Tibial artery (tissue), 4 donors: Measurements from ENCODE around the gene HS6ST2.
"Not testable (repeated sequence)": the region's sequence is repeated elsewhere in the genome, so short reads cannot be mapped to it uniquely, and the experiment has no call there.

ENCODE experiments used
- DNase-seq, 2 donors: peaks; one replicate each; pipeline ENCODE4 v3.0.0-alpha.2; 2019
- H3K27ac ChIP-seq, 2 donors: fragments of 200-600 bp; sonication (generic) in 1 of 2; 1 replicate in 1 of 2; 2 replicates in 1 of 2; pipeline ENCODE4 v1.5.1; 2018 to 2019; ENCODE audit warnings: mild to moderate bottlenecking in 1 of 2
- H3K27me3 ChIP-seq, 2 donors: fragments of 200-600 bp; sonication (generic) in 1 of 2; one replicate each; pipeline versions ENCODE4 v1.5.1 to v1.6.0; 2016 to 2019
- H3K36me3 ChIP-seq, 3 donors: fragments of 200-600 bp; sonication (generic) in 2 of 3; one replicate each; pipeline ENCODE4 v1.5.1; 2016 to 2019; ENCODE audit warnings: mild to moderate bottlenecking in 2 of 3
- H3K4me1 ChIP-seq, 4 donors: fragments of 200-600 bp; sonication (generic) in 2 of 4; 1 replicate in 3 of 4; 2 replicates in 1 of 4; pipeline ENCODE4 v1.5.1; 2016 to 2019
- H3K4me3 ChIP-seq, 2 donors: fragments of 200-600 bp; sonication (generic) in 1 of 2; 1 replicate in 1 of 2; 2 replicates in 1 of 2; pipeline ENCODE4 v1.5.1; 2018 to 2019; ENCODE audit warnings: mild to moderate bottlenecking in 2 of 2
- H3K9me3 ChIP-seq, 3 donors: fragments of 200-600 bp; sonication (generic) in 1 of 3; one replicate each; pipeline ENCODE4 v1.5.1; 2016 to 2019
- intact Hi-C: fragments of 100-400 bp; cut with DNase I; formaldehyde crosslinking; loops from one replicate; pipeline ENCODE4 v1.15.0; 2023; ENCODE audit warnings: low total_unique reads
- TF ChIP-seq, protein P1 (sequence below), 2 experiments: fragments of 200-600 bp in 1 of 2; fragments of 450-650 bp in 1 of 2; IDR thresholded peaks; one replicate each; pipeline ENCODE4 v1.5.1; 2017 to 2019; ENCODE audit warnings: antibody characterized with exemption in 2 of 2, mild to moderate bottlenecking in 1 of 2, moderate library complexity in 1 of 2

Gene HS6ST2

DNA sequence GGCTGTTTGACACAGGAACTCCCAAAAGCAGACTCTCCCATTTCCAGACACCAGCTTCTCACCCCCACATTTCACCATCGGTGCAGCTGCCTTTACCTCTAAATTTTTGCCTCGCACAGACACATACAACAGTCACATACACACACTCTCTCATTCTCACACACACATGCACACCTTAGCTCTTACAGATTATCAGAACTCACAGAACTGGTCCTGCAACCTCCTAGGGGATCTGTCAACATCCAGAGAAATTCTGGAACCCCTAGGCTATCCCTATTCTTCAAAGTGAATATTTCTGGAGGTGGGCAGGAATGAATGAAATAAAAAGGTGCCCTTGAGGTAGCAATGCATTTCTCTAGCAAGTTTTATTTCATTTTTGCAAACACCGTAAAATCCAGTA, 4.1 kb downstream of the HS6ST2 start:
- no peak for DNase-seq
- intact Hi-C loops: no loop called here
- H3K27ac ChIP-seq: no peak overlapping the region
- no peak overlapping the region for H3K4me3 ChIP-seq
- H3K9me3 ChIP-seq: no peaks in the 10 kb centered on the region
- TF ChIP-seq, protein P1, sequence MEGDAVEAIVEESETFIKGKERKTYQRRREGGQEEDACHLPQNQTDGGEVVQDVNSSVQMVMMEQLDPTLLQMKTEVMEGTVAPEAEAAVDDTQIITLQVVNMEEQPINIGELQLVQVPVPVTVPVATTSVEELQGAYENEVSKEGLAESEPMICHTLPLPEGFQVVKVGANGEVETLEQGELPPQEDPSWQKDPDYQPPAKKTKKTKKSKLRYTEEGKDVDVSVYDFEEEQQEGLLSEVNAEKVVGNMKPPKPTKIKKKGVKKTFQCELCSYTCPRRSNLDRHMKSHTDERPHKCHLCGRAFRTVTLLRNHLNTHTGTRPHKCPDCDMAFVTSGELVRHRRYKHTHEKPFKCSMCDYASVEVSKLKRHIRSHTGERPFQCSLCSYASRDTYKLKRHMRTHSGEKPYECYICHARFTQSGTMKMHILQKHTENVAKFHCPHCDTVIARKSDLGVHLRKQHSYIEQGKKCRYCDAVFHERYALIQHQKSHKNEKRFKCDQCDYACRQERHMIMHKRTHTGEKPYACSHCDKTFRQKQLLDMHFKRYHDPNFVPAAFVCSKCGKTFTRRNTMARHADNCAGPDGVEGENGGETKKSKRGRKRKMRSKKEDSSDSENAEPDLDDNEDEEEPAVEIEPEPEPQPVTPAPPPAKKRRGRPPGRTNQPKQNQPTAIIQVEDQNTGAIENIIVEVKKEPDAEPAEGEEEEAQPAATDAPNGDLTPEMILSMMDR (IDR thresholded peaks at IDR 0.05): no peak
- peaks cover 0 to 22% of the 10 kb centered on the region in 2 donors for H3K27me3 ChIP-seq
- H3K36me3 ChIP-seq: no peaks in the 10 kb centered on the region
- peaks cover 0 to 23% (median 10%) of the 10 kb centered on the region in 4 donors for H3K4me1 ChIP-seq

DNA sequence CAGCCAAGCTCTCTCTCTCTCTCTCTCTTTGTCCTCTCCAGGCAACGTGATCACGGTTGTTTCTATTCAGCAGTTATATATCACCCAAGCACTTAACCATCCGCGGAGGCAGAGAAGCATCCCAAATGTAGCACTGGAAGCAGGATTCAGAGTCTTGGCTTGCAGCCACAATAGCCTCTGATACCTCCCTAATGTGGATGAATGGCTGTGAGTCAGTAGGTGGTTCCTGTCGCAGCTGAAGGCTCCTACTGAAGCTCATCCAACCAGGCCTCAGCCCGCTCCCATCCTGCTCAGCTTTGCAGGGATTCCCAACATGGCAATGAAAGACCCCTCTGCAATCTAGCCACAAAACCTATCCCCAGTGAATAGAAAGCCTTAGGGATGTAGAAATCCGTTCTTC, 5.1 kb downstream of the HS6ST2 start:
- Histone ChIP-seq H3K36me3 (no peaks in the 10 kb centered on the region), H3K4me3 (no peak overlapping the region), H3K9me3 (no peaks in the 10 kb centered on the region), H3K27me3 (peaks cover 0 to 12% of the 10 kb centered on the region in 2 donors), H3K27ac (no peak overlapping the region), H3K4me1 (peaks cover 0 to 21% (median 10%) of the 10 kb centered on the region in 4 donors)
- intact Hi-C loops: no loop called here
- DNase-seq: no peak
- TF ChIP-seq, protein P1 (IDR thresholded peaks at IDR 0.05): no peak

DNA sequence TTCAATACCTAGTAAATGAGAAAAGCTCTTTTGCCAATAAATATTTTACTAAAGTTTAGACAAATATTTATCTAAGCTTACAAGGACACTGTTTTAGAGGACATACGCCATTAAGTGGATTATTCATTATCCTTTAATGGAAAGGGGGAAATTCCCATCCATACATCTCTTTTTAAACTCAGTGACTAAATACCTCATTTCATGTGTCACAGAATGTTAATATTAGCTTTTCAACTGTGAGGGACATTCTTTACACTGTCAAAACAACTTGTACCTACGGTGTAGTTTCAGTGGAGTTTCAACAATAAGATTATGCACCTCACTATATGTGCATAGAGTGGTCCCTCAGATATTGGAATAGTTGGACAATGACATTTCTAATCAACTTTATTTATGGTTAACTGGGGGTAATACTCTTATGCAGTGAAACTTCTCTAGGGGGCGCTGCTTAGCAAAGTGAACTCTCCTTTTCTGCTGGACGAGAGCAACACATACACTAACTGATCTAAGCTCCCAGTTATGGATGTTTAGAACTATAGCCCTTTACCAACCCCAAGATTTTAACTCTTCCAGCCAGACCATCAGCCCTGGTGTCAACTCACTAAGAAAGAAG, 9.7 kb downstream of the HS6ST2 start:
- H3K4me1 ChIP-seq: no peaks in the 10 kb centered on the region
- H3K9me3 ChIP-seq: no peaks in the 10 kb centered on the region
- H3K27ac ChIP-seq: no peak overlapping the region
- intact Hi-C loops: no loop called here
- H3K4me3 ChIP-seq: no peak overlapping the region
- DNase-seq: no peak
- TF ChIP-seq, protein P1 (IDR thresholded peaks at IDR 0.05): no peak
- no peaks in the 10 kb centered on the region for H3K36me3 ChIP-seq
- H3K27me3 ChIP-seq: no peaks in the 10 kb centered on the region

DNA sequence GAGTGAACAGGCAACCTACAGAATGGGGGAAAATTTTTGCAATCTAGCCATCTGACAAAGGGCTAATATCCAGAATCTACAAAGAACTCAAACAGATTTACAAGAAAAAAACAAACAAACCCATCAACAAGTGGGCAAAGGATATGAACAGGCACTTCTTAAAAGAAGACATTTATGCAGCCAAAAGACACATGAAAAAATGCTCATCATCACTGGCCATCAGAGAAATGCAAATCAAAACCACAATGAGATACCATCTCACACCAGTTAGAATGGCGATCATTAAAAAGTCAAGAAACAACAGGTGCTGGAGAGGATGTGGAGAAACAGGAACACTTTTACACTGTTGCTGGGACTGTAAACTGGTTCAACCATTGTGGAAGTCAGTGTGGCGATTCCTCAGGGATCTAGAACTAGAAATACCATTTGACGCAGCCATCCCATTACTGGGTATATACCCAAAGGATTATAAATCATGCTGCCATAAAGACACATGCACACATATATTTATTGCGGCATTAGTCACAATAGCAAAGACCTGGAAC, 13.3 kb downstream of the HS6ST2 start:
- H3K27me3 ChIP-seq, H3K4me1 ChIP-seq, H3K4me3 ChIP-seq, H3K27ac ChIP-seq, intact Hi-C loops, DNase-seq, H3K9me3 ChIP-seq, H3K36me3 ChIP-seq: not testable (repeated sequence)

DNA sequence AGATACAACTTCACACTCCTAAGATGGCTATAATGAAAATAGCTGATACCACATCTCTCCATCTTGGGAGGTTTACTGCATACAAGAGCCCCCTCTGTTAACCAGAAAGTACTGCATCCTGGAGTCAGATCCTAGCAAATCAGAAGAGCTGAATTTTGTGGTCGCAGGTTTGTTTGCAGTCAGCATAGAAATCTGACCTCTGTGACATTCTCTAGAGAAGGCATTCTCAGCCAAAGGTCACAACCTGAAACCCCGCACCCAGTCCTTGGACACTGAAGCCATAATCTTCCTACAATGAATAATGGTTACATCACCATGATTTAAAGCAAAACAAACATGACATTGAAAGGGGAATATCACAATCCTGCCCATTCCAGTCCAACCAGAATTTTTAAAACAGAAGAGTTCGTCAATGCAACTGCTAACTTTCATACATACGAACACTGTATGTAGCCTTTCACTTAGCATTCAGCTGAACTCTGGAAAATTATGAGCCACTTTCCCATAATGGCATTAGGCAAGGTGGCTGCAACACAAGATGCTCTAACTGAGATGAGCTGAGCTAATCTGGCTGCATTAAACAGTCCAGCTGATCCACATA, 17.6 kb downstream of the HS6ST2 start:
- Histone ChIP-seq H3K27me3 (no peaks in the 10 kb centered on the region), H3K27ac (no peak overlapping the region), H3K4me3 (no peak overlapping the region), H3K4me1 (no peaks in the 10 kb centered on the region), H3K9me3 (no peaks in the 10 kb centered on the region), H3K36me3 (no peaks in the 10 kb centered on the region)
- intact Hi-C loops: no loop called here
- no peak for DNase-seq
- TF ChIP-seq, protein P1 (IDR thresholded peaks at IDR 0.05): no peak

DNA sequence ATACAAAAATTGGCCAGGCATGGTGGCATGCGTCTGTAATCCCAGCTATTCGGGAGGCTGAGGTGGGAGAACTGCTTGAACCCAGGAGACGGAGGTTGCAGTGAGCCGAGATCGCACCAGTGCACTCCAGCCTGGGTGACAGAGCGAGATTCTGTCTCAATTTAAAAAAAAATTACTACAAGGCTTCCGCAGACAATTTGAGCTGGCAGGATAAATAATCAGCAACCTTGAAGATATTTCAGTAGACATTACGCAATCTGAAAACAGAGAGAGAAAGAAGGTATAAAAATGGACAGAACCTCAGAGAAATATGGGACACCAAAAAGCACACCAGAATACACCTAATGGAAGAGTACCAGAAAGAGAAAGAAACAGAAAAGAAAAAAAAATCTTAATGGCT, 25.3 kb downstream of the HS6ST2 start:
- intact Hi-C loops: no loop called here

More for the DNA sequence above, 25.3 kb downstream of the HS6ST2 start:
- Histone ChIP-seq H3K27ac (no peak overlapping the region), H3K36me3 (no peaks in the 10 kb centered on the region), H3K4me1 (no peaks in the 10 kb centered on the region), H3K9me3 (no peaks in the 10 kb centered on the region), H3K4me3 (no peak overlapping the region), H3K27me3 (no peaks in the 10 kb centered on the region)
- no peak for DNase-seq
- TF ChIP-seq, protein P1 (IDR thresholded peaks at IDR 0.05): no peak
